ENCODE measurements around the gene PHETA1.
"Not testable (repeated sequence)": the region's sequence is repeated elsewhere in the genome, so short reads cannot be mapped to it uniquely, and the experiment has no call there.

DNA sequence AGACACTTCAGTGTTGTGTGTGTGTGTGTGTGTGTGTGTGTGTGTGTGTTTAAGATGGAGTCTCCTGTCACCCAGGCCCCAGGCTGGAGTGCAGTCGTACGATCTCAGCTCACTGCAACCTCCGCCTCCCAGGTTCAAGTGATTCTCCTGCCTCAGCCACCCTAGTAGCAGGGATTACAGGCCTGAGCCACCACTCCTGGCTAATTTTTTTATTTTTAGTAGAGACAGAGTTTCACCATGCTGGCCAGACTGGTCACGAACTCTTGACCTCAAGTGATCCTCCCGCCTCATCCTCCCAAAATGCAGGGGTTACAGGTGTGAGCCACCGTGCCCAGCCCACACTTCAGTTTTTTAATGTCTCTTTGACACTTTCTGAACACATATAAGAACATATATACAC lies 32.5 kb downstream of the PHETA1 start:
- TF ChIP-seq, protein P1, sequence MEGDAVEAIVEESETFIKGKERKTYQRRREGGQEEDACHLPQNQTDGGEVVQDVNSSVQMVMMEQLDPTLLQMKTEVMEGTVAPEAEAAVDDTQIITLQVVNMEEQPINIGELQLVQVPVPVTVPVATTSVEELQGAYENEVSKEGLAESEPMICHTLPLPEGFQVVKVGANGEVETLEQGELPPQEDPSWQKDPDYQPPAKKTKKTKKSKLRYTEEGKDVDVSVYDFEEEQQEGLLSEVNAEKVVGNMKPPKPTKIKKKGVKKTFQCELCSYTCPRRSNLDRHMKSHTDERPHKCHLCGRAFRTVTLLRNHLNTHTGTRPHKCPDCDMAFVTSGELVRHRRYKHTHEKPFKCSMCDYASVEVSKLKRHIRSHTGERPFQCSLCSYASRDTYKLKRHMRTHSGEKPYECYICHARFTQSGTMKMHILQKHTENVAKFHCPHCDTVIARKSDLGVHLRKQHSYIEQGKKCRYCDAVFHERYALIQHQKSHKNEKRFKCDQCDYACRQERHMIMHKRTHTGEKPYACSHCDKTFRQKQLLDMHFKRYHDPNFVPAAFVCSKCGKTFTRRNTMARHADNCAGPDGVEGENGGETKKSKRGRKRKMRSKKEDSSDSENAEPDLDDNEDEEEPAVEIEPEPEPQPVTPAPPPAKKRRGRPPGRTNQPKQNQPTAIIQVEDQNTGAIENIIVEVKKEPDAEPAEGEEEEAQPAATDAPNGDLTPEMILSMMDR (IDR thresholded peaks at IDR 0.05) = not testable (repeated sequence)
- TF ChIP-seq POLR2A (IDR thresholded peaks at IDR 0.05) = not testable (repeated sequence)

Measured in esophagus squamous epithelium (tissue), 4 donors.